Measurements from ENCODE around the gene BSN.

Gene BSN

GRCh38 chr3:49714728-49715550 is 160.7 kb downstream of the BSN start:
- CTCF ChIA-PET = interaction anchor here (1.9 to 5.9 kb wide), 2 partner anchors 11 to 13 kb away, joined by 6 to 51 read pairs; no protein-coding TSS in a partner anchor
- TF ChIP-seq CTCF (IDR thresholded peaks at IDR 0.05; ENCODE audit: insufficient read depth, low read length, missing control alignments) = no peak
- POLR2A ChIA-PET = interaction anchor here (1.2 kb wide), 1 partner anchor 9 kb away, joined by 5 read pairs; the partner anchor contains the start of gene GMPPB
- DNase-seq (ENCODE audit: low read depth, low spot score) = no peak
- no peak overlapping the region for H3K4me3 ChIP-seq (ENCODE audit: low read depth, low read length)

DNA sequence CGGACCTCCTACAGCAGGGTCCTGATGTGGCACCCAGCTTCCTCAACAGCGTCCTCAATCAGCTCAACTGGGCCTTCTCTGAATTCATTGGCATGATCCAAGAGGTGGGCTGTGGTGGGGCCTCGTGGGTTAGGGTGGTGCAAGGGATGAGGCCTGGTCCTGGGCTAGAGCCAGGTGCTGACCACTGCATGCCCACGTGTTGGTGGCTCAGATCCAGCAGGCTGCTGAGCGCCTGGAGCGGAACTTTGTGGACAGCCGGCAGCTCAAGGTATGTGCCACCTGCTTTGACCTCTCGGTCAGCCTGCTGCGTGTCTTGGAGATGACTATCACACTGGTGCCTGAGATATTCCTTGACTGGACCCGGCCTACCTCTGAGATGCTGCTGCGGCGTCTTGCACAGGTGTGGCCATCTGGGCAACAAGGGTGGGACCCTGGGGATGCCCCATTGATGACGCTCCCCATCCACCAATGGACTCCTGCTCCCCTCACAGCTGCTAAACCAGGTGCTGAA is 161.4 kb downstream of the BSN start:
- H3K4me3 ChIP-seq (ENCODE audit: low read depth, low read length) = no peak overlapping the region
- no peak for DNase-seq (ENCODE audit: low read depth, low spot score)
- ChIA-PET POLR2A (interaction anchor here (1.2 kb wide), 1 partner anchor 8 kb away, joined by 5 read pairs; the partner anchor contains the start of gene GMPPB), CTCF (interaction anchor here (1.9 to 5.9 kb wide), 2 partner anchors 10 to 14 kb away, joined by 6 to 51 read pairs; no protein-coding TSS in a partner anchor)
- no peak for TF ChIP-seq CTCF (IDR thresholded peaks at IDR 0.05; ENCODE audit: insufficient read depth, low read length, missing control alignments)

GRCh38 chr3:49716169-49716568 is 161.9 kb downstream of the BSN start:
- no peak for DNase-seq (ENCODE audit: low read depth, low spot score)
- no peak for TF ChIP-seq CTCF (IDR thresholded peaks at IDR 0.05; ENCODE audit: insufficient read depth, low read length, missing control alignments)
- H3K4me3 ChIP-seq (ENCODE audit: low read depth, low read length) = no peak overlapping the region
- ChIA-PET CTCF (interaction anchor here (1.9 to 5.9 kb wide), 2 partner anchors 10 to 14 kb away, joined by 6 to 51 read pairs; no protein-coding TSS in a partner anchor), POLR2A (no interaction called here)

GRCh38 chr3:49716691-49717210 is 162.5 kb downstream of the BSN start:
- DNase-seq (ENCODE audit: low read depth, low spot score) = no peak
- CTCF ChIA-PET = interaction anchor here (1.5 to 1.9 kb wide), 2 partner anchors 9 to 177 kb away, joined by 4 to 6 read pairs; no protein-coding TSS in a partner anchor
- H3K4me3 ChIP-seq (ENCODE audit: low read depth, low read length) = no peak overlapping the region
- TF ChIP-seq CTCF (IDR thresholded peaks at IDR 0.05; ENCODE audit: insufficient read depth, low read length, missing control alignments) = no peak
- POLR2A ChIA-PET = no interaction called here

DNA sequence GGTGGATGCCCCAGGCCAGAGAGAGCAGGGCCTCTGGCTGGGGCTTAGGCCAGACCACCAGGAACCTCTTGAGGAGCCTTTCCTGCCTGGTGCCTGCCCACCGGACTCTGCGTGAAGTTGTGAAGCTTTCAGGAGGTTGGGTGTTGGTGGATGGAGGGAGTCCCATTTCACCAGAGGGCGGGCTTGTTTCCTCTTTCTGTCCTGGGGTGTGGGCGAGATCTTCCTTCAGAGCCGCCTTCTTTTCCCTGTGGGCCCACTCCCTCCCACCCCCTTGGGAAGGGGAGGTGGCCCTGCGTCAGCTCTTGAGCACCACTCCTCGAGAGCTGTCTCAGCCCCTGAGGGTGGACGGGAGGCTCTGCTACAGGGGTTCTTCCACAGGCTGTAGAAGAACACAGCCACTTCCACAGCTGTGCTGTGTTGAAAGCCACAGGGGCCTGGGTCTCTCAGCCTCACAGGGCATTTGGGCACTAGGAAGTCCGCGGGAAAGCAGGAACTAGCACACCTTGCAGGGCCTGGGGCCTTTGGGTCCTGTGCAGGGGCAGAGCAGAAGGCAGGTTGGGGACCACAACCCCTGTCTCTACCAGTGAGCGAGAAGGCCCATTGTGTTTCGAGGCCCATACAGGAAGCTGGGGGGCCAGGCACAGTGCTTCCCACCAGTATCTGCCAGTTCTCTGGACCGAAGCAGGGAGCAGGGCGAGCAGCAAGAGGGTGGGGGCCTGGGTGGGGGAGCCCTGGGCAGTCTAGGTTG is 163.1 kb downstream of the BSN start:
- ChIA-PET CTCF (interaction anchor here (1.1 to 1.9 kb wide), 5 partner anchors 9 to 178 kb away, joined by 3 to 6 read pairs (median 4); partner anchors contain the start of gene INKA1), POLR2A (no interaction called here)
- no peak for TF ChIP-seq CTCF (IDR thresholded peaks at IDR 0.05; ENCODE audit: insufficient read depth, low read length, missing control alignments)
- DNase-seq (ENCODE audit: low read depth, low spot score) = no peak
- H3K4me3 ChIP-seq (ENCODE audit: low read depth, low read length) = no peak overlapping the region

All from AG04449 (cell line).